HG03175 (cell line): Measurements from ENCODE around the gene FBXO3.
"Not testable (repeated sequence)": the region's sequence is repeated elsewhere in the genome, so short reads cannot be mapped to it uniquely, and the experiment has no call there.

Experiments
- ATAC-seq: cut with Tn5 transposase; IDR thresholded peaks from one replicate; pipeline ENCODE4 v1.9.1; 2021; ENCODE audit warnings: mild to moderate bottlenecking, moderate library complexity; ENCODE audit not compliant: unreplicated experiment

FBXO3 gene

GRCh38 chr11:33773987-33774735, at the start of gene FBXO3:
Gene FBXO3 (minus strand): TSS chr11:33774520. CDS start chr11:33774497, 23 bp downstream.
- peak; percentile 49 for ATAC-seq

GRCh38 chr11:33822981-33823380, 48.7 kb upstream of the FBXO3 start:
- ATAC-seq, result not testable (repeated sequence)

GRCh38 chr11:33819278-33820035, 45.1 kb upstream of the FBXO3 start:
- ATAC-seq, result no peak

- peak; percentile 81 for ATAC-seq
Observed at GRCh38 chr11:33808228-33808828, 34.0 kb upstream of the FBXO3 start.

GRCh38 chr11:33804471-33804870, 30.2 kb upstream of the FBXO3 start:
- no peak for ATAC-seq

GRCh38 chr11:33802194-33802950, 28.1 kb upstream of the FBXO3 start:
- peak; percentile 39 for ATAC-seq

- peak; percentile 83 for ATAC-seq
Observed at GRCh38 chr11:33801821-33802193, 27.5 kb upstream of the FBXO3 start.

- ATAC-seq, result no peak
Observed at GRCh38 chr11:33797879-33798278, 23.6 kb upstream of the FBXO3 start.

GRCh38 chr11:33790040-33790439, 15.7 kb upstream of the FBXO3 start:
- ATAC-seq, result no peak

GRCh38 chr11:33788095-33788494, 13.8 kb upstream of the FBXO3 start:
- ATAC-seq, result not testable (repeated sequence)

GRCh38 chr11:33787076-33787475, 12.8 kb upstream of the FBXO3 start:
- ATAC-seq, result no peak

- ATAC-seq, result no peak
Observed at GRCh38 chr11:33785609-33786008, 11.3 kb upstream of the FBXO3 start.

GRCh38 chr11:33779849-33780528, 5.7 kb upstream of the FBXO3 start:
- no peak for ATAC-seq

- ATAC-seq, result no peak
Observed at GRCh38 chr11:33778675-33779074, 4.4 kb upstream of the FBXO3 start.

GRCh38 chr11:33777906-33778305, 3.6 kb upstream of the FBXO3 start:
- no peak for ATAC-seq

- peak; percentile 36 for ATAC-seq
Observed at GRCh38 chr11:33775832-33776470, 1.6 kb upstream of the FBXO3 start.

- no peak for ATAC-seq
Observed at GRCh38 chr11:33775467-33775807, 1.1 kb upstream of the FBXO3 start.

GRCh38 chr11:33774736-33775466, 581 bp upstream of the FBXO3 start:
- no peak for ATAC-seq

- peak; percentile 26 for ATAC-seq
Observed at GRCh38 chr11:33773404-33773986, 825 bp downstream of the FBXO3 start.
